ENCODE measurements around the gene CLGN.

The CLGN gene

GRCh38 chr4:140408974-140409373 is 18.5 kb downstream of the CLGN start:
- H3K9ac ChIP-seq, result no peak overlapping the region
- no peaks in the 10 kb centered on the region for H3K9me3 ChIP-seq (ENCODE audit: control insufficient read depth, low read length)
- no peak overlapping the region for H3K27ac ChIP-seq
- no peaks in the 10 kb centered on the region for H3K4me1 ChIP-seq
- no peaks in the 10 kb centered on the region for H3K27me3 ChIP-seq (ENCODE audit: control insufficient read depth, insufficient read depth, low read length)
- H3K4me2 ChIP-seq (ENCODE audit: low read length), result no peak overlapping the region
- TF ChIP-seq CTCF (IDR thresholded peaks at IDR 0.05), result no peak
- no peaks in the 10 kb centered on the region for H3K79me2 ChIP-seq
- no peak overlapping the region for H2AFZ ChIP-seq
- H3K36me3 ChIP-seq (ENCODE audit: control insufficient read depth, insufficient read depth, low read length), result no peaks in the 10 kb centered on the region
- no peak overlapping the region for H3K4me3 ChIP-seq (ENCODE audit: low read depth, low read length)

- Histone ChIP-seq H3K9ac (no peak overlapping the region), H3K36me3 (ENCODE audit: control insufficient read depth, insufficient read depth, low read length) (no peaks in the 10 kb centered on the region), H3K4me3 (ENCODE audit: low read depth, low read length) (no peak overlapping the region), H3K4me2 (ENCODE audit: low read length) (no peak overlapping the region), H3K9me3 (ENCODE audit: control insufficient read depth, low read length) (no peaks in the 10 kb centered on the region), H3K4me1 (no peaks in the 10 kb centered on the region), H3K27ac (no peak overlapping the region), H3K79me2 (no peaks in the 10 kb centered on the region), H3K27me3 (ENCODE audit: control insufficient read depth, insufficient read depth, low read length) (no peaks in the 10 kb centered on the region), H2AFZ (no peak overlapping the region)
- TF ChIP-seq CTCF (IDR thresholded peaks at IDR 0.05), result no peak
Observed at GRCh38 chr4:140406292-140406691, 21.2 kb downstream of the CLGN start.

- Histone ChIP-seq H3K9ac (no peak overlapping the region), H3K27me3 (ENCODE audit: control insufficient read depth, insufficient read depth, low read length) (no peaks in the 10 kb centered on the region), H3K27ac (no peak overlapping the region), H3K36me3 (ENCODE audit: control insufficient read depth, insufficient read depth, low read length) (no peaks in the 10 kb centered on the region), H3K9me3 (ENCODE audit: control insufficient read depth, low read length) (no peaks in the 10 kb centered on the region), H3K4me3 (ENCODE audit: low read depth, low read length) (no peak overlapping the region), H3K4me2 (ENCODE audit: low read length) (no peak overlapping the region), H2AFZ (no peak overlapping the region), H3K4me1 (no peaks in the 10 kb centered on the region), H3K79me2 (no peaks in the 10 kb centered on the region)
- TF ChIP-seq CTCF (IDR thresholded peaks at IDR 0.05), result no peak
Observed at GRCh38 chr4:140400111-140400510, 27.3 kb downstream of the CLGN start.

GRCh38 chr4:140395668-140396067 is 31.8 kb downstream of the CLGN start:
- no peak overlapping the region for H2AFZ ChIP-seq
- no peaks in the 10 kb centered on the region for H3K36me3 ChIP-seq (ENCODE audit: control insufficient read depth, insufficient read depth, low read length)
- no peak overlapping the region for H3K4me2 ChIP-seq (ENCODE audit: low read length)
- no peak for TF ChIP-seq CTCF (IDR thresholded peaks at IDR 0.05)
- H3K27ac ChIP-seq, result no peak overlapping the region
- H3K79me2 ChIP-seq, result no peaks in the 10 kb centered on the region
- no peaks in the 10 kb centered on the region for H3K4me1 ChIP-seq
- H3K27me3 ChIP-seq (ENCODE audit: control insufficient read depth, insufficient read depth, low read length), result no peaks in the 10 kb centered on the region
- no peaks in the 10 kb centered on the region for H3K9me3 ChIP-seq (ENCODE audit: control insufficient read depth, low read length)
- H3K4me3 ChIP-seq (ENCODE audit: low read depth, low read length), result no peak overlapping the region
- H3K9ac ChIP-seq, result no peak overlapping the region

GRCh38 chr4:140388015-140388414 is 39.4 kb downstream of the CLGN start:
- Histone ChIP-seq H3K79me2 (no peaks in the 10 kb centered on the region), H3K4me3 (ENCODE audit: low read depth, low read length) (no peak overlapping the region), H3K36me3 (ENCODE audit: control insufficient read depth, insufficient read depth, low read length) (no peaks in the 10 kb centered on the region), H3K4me2 (ENCODE audit: low read length) (no peak overlapping the region), H3K27me3 (ENCODE audit: control insufficient read depth, insufficient read depth, low read length) (no peaks in the 10 kb centered on the region), H3K27ac (no peak overlapping the region), H3K9ac (no peak overlapping the region), H2AFZ (no peak overlapping the region), H3K9me3 (ENCODE audit: control insufficient read depth, low read length) (no peaks in the 10 kb centered on the region), H3K4me1 (no peaks in the 10 kb centered on the region)
- TF ChIP-seq CTCF (IDR thresholded peaks at IDR 0.05), result no peak

Measured in parathyroid adenoma (tissue), 2 donors.